ENCODE data around the gene JAM3. TPM values are rescaled to one million over a fixed set of nuclear protein-coding genes. Genes with fewer than 3 reads are reported as not detected.
A peak's percentile ranks its signal among the peaks of the same experiment; 100 is the strongest.

JAM3 gene
- total and polyA plus RNA-seq, 2 of the 8 experiments (the other 6 are each of a cell fraction or from before 2014, with no cell fraction given), result 19.6 to 42.8 TPM

DNA sequence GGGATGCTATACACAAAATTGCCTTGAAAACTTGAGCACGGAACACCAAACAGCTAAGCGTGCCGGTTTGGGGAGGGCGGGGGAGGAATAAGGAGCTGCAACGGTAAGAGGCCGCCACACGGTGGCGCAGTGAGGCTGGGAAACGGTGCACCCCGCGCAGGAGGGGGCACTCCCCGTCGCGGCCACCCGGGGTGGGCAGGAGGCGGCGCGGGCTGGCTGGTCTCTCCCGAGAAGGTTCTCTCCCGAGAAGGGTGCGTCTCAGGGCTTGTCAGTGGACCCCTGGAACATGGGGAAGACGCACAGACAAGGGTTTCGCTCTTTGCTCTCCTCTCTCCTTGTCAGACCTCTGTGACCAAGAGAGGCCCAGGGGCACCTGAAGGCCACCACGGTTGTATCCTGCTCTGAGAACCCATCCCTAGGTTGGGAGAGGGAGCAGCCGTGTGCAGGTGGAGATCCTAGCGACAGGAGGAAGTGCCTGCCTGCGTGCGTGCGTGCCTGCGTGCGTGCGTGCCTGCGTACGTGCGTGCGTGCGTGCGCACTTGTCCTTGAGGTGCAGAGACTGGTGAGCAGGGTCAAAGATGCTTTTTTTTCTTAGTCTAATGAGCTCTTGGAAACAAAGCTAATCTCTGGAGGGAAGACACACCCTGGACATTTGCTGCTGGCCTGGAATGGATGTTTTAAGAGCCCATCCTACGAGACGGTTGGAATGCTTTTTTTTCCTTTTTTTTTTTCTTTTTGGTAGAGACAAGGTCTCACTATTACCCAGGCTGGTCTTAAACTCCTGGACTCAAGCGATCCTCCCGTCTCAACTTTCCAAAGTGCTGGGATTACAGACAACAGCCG is 18.1 kb upstream of the JAM3 start (continued):
- TF ChIP-seq PHF8 (conservative IDR thresholded peaks at IDR 0.05; ENCODE audit: low read depth, low read length) (no peak), TCF12 (IDR thresholded peaks at IDR 0.05; ENCODE audit: low read depth, low read length) (no peak), TAF7 (optimal IDR thresholded peaks at IDR 0.05; ENCODE audit: borderline replicate concordance, low read depth, low read length) (no peak), CTBP2 (IDR thresholded peaks at IDR 0.05; ENCODE audit: borderline replicate concordance, insufficient read depth, insufficient read length, low read length) (no peak), BACH1 (IDR thresholded peaks at IDR 0.05; ENCODE audit: low read length) (no peak), EGR1 (IDR thresholded peaks at IDR 0.05; ENCODE audit: borderline replicate concordance, low read depth, low read length) (peak; percentile 41; the same call in 1 of the 2 replicates), TBP (IDR thresholded peaks at IDR 0.05; ENCODE audit: low read depth, low read length) (no peak), RNF2 (IDR thresholded peaks at IDR 0.05; ENCODE audit: borderline replicate concordance, low read depth, low read length, missing control alignments, poor library complexity, severe bottlenecking) (no peak), CHD1 (IDR thresholded peaks at IDR 0.05; ENCODE audit: low read depth, low read length) (no peak), JUN (IDR thresholded peaks at IDR 0.05; ENCODE audit: low read depth, low read length) (no peak), CEBPB (IDR thresholded peaks at IDR 0.05; ENCODE audit: low read depth, low read length) (no peak), SUZ12 (IDR thresholded peaks at IDR 0.05; ENCODE audit: low read length) (no peak), HDAC6 (IDR thresholded peaks at IDR 0.05; ENCODE audit: low read depth, low read length) (no peak), RXRA (IDR thresholded peaks at IDR 0.05; ENCODE audit: insufficient read depth, low read depth, low read length) (0 out of 2 replicates have a peak, but pooled peaks have one; percentile 46), HDAC2 (IDR thresholded peaks at IDR 0.05; ENCODE audit: borderline replicate concordance in 1 of 2, low read depth in 2 of 2, low read length in 2 of 2) (peak; percentile 31 to 87; a peak in 2 of 4 replicates), TAF1 (IDR thresholded peaks at IDR 0.05; ENCODE audit: low read depth, low read length) (no peak), BRCA1 (IDR thresholded peaks at IDR 0.05; ENCODE audit: low read depth, low read length) (no peak), YY1 (IDR thresholded peaks at IDR 0.05; ENCODE audit: low read depth, low read length) (0 out of 2 replicates have a peak, but pooled peaks have one; percentile 31), CBX5 (IDR thresholded peaks at IDR 0.05; ENCODE audit: low read depth, low read length) (no peak), MAFK (IDR thresholded peaks at IDR 0.05; ENCODE audit: low read depth, low read length) (no peak), BCL11A (IDR thresholded peaks at IDR 0.05; ENCODE audit: low read depth in 2 of 2, low read length in 2 of 2) (no peak), SP2 (IDR thresholded peaks at IDR 0.05; ENCODE audit: low read length) (no peak), SP1 (IDR thresholded peaks at IDR 0.05; ENCODE audit: low read depth, low read length) (no peak)
- TF ChIP-seq, protein P1, sequence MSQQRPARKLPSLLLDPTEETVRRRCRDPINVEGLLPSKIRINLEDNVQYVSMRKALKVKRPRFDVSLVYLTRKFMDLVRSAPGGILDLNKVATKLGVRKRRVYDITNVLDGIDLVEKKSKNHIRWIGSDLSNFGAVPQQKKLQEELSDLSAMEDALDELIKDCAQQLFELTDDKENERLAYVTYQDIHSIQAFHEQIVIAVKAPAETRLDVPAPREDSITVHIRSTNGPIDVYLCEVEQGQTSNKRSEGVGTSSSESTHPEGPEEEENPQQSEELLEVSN (IDR thresholded peaks at IDR 0.05), result no peak

All from H1 (cell line).